Uterine smooth muscle cell (primary cell): Measurements from ENCODE around the gene PASD1. TPM values are rescaled to one million over a fixed set of nuclear protein-coding genes. Genes with fewer than 3 reads are reported as not detected.

Source experiments
- total RNA-seq: library from RNA; depleted of rRNA; stranded (reverse); fragments of >200 nt; gene quantifications from 2 replicates; pipeline ENCODE4 v1.2.3, GENCODE V29; 2014

The PASD1 gene, protein sequence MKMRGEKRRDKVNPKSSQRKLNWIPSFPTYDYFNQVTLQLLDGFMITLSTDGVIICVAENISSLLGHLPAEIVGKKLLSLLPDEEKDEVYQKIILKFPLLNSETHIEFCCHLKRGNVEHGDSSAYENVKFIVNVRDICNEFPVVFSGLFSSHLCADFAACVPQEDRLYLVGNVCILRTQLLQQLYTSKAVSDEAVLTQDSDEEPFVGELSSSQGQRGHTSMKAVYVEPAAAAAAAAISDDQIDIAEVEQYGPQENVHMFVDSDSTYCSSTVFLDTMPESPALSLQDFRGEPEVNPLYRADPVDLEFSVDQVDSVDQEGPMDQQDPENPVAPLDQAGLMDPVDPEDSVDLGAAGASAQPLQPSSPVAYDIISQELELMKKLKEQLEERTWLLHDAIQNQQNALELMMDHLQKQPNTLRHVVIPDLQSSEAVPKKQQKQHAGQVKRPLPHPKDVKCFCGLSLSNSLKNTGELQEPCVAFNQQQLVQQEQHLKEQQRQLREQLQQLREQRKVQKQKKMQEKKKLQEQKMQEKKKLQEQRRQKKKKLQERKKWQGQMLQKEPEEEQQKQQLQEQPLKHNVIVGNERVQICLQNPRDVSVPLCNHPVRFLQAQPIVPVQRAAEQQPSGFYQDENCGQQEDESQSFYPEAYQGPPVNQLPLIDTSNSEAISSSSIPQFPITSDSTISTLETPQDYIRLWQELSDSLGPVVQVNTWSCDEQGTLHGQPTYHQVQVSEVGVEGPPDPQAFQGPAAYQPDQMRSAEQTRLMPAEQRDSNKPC
- not detected in 2 replicates for total RNA-seq

DNA sequence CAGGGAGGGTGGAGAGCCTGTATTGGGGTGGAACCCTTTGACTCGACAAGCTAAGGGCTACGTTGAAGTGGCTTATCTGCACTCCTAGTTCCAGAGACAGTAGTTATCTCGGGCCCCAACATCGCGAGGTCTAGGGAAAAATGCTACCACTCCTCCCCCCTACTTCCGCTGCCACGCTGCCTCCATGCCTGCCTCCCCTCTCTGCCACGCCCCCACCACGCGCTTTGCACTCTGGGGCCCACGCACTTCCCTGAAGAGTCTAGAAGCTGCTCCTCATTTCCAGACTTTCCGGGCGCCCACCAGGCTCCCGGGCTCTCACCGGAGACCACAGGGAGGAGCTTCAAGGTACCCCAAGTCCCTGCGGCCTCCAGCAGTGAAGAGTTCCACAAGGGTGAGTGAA is at the start of gene PASD1:
TSS of gene PASD1 (plus strand) at position 227 of the 400 bp plus-strand sequence. CDS start 37,879 bp downstream, outside the sequence.

GRCh38 chrX:151694661-151695582 is 131.4 kb downstream of the PASD1 start, which contains the start of gene PRRG3:
Gene PRRG3 (plus strand): TSS chrX:151695458. CDS start chrX:151698815, 3,357 bp downstream.

DNA sequence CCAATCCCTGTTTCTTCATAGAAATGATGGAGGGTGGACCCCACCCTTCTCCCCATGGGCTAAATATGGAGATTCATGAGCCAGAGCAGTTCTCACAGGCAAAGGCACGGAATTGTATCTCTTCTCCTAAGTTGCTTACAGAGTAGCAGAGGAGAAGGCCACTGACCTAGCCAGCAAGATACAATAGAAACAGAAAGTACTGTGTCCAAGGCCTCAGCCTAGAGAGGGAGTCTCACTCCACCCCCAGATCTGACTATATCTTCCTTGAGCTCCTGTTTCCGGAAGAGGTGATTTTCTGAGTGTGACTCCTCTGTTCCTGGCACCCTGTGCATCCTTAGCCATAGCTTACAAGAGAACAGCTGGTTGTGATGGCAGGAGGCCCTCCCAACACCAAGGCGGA is 152.3 kb downstream of the PASD1 start, which contains the start of gene FATE1:
TSS of gene FATE1 (plus strand) at position 284 of the 400 bp plus-strand sequence. CDS start at position 369, 85 bp downstream.

Other genes with a start within 250 kb of the PASD1 start
- 50.9 and 58.0 TPM in 2 replicates for gene VMA21, start 166.5 kb upstream of the PASD1 start, total RNA-seq
- 0.33 and 1.2 TPM in 2 replicates for gene PRRG3, start 131.8 kb downstream of the PASD1 start, total RNA-seq
- gene FATE1, start 152.4 kb downstream of the PASD1 start, total RNA-seq, result not detected in 2 replicates
- not detected in 2 replicates for gene CNGA2, start 171.1 kb downstream of the PASD1 start, total RNA-seq